ENCODE data around the gene DSCAM. TPM values are rescaled to one million over a fixed set of nuclear protein-coding genes. Genes with fewer than 3 reads are reported as not detected.

The DSCAM gene
- total and polyA plus RNA-seq, 5 donors = under 0.01 TPM; not detected in 4

Small RNA genes lying within 50 kb of the gene (microRNA-seq; reads per million reads assigned to microRNA genes)
- 0 reads per million in 2 donors for gene MIR4760

Measured in right cardiac atrium (tissue), 5 donors.